CD4-positive, alpha-beta T cell treated with Interleukin-4 for 4 hours (primary cell): ENCODE results near the gene ASTL.
"Not testable (repeated sequence)": the region's sequence is repeated elsewhere in the genome, so short reads cannot be mapped to it uniquely, and the experiment has no call there.

Experiments used
- DNase-seq: peaks from one replicate; pipeline ENCODE4 v3.0.0-alpha.2; 2020

ASTL gene

DNA sequence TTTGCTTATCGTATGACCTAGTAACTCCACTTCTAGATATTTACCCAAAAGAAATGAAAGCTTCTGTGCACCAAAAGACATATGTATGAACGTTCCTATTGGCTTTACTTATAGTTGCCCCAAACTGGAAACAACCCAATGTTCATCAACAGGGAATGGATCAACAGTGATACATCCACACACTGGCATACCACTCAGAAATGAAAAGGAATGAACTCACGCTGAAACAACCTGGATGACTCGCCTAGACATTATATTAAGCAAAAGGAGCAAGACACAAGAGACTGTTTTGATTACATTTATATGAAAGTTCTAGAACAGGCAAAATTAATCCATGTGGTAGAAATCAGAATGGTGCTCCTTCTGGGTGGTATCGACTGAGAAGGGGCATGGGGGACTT is 40.9 kb downstream of the ASTL start:
- no peak for DNase-seq

DNA sequence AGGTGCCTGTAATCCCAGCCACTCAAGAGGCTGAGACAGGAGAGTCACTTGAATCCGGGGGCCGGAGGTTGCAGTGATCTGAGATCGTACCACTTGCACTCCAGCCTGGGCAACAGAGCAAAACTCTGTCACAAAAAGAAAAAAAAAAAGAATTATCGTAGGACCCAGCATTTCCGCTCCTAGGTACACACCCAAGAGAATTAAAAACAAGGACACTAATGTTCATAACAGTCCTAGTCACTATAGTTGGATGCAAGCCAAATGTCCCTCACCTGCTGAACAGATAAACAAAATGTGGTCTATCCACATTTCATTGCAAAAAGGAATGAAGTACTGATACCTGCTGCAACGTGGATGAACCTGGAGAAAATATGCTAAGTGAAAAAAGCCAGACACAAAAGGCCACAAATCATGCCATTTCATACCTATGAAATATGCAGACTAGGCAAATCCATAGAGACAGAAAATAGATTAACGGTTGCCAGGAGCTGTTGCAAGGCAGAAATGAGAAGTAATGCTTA is 43.1 kb downstream of the ASTL start:
- no peak for DNase-seq

DNA sequence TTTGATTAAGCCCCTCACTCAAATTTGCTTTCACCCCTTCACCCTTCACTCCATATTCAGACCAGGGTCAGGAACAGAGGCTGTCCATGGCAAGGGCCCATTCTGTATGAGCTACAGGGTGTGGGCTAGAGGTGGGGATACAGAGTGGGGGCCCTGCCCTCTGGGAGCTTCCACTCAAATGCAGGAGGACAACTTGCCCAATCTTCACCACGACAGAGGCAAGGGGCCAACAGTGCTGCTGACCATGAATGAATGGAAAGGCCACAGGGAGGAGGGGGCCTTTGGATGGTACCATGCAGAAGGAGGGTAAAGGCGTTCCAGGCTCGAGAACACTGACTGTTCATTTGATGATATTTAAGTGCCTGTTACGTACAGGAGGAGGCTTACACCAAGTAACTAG is 44.8 kb downstream of the ASTL start:
- no peak for DNase-seq

DNA sequence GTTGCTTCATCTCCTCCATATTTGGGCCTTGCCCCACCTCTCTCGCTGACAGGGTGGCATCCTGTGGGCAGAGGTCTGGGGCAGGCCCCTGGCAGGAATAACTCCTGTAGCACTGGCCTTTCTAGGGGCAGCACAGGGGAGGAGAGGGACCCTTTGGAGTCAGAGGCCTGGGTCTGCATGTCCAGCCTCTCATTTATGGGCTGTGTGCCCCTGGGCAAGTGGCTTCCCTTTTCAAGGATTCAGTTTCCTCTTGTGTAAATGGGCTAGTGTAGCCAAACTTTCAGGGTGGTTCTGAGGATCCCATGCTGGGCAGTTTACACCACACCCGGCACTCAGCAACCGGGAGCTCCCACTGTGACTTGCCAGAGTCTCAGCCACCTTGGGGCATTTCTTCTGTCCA is 45.4 kb downstream of the ASTL start:
- no peak for DNase-seq

DNA sequence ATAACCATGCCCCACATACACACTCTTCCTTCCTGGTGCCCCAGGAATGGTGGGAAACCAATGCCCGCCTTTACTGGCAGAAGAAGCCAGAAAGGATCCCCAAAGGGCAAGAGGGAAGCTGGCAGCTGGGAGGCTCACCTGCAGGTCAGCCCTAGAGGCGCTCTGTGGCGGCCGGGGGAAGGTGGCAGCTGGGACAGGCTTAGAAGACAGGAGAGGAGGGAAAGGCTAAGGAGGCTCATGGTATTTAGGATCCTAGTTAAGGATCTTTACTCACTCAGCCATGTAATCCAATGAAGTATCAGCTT is 45.8 kb downstream of the ASTL start:
- DNase-seq: no peak

DNA sequence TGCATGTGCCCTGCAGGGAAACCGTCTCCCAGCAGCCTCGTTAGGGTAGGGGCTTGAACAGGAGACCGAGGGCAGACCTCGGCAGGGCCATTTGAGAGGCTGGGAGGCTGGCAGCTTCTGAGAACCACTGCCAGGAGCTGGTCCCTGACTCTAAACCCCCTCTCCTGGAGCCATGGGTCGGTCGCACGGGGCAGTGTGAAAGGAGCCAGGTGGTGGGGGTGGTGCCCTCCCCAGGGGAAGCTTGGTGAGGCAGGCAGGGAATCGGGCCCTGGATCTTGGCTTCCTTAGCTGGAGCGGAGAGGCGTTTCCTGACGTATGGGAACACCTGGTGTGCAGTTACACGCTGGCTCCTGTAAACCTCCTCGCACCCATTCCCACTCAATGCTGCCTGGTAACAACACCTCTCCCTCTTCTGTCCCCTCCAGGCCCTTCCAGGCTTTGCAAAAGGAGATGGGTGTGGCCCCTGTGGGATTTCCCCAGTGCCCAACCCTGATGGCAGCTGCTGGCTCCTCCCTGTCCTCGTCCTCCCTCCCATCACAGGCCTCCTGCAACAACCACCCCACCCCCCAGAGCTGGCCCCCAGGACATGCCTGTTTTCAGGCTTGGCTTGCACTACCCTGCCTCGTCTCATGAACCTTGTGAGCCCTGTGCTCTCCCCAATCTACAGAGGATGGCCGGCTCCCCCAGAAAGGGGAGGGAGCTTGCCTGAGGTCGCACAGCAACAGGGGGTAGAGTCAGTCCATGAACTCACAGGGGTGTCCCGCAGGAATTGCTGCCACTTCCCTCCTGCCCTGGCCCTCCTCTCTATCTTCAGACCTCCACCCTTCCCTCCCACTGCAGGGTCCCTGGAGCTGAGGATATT is 46.4 kb downstream of the ASTL start:
- DNase-seq: no peak

DNA sequence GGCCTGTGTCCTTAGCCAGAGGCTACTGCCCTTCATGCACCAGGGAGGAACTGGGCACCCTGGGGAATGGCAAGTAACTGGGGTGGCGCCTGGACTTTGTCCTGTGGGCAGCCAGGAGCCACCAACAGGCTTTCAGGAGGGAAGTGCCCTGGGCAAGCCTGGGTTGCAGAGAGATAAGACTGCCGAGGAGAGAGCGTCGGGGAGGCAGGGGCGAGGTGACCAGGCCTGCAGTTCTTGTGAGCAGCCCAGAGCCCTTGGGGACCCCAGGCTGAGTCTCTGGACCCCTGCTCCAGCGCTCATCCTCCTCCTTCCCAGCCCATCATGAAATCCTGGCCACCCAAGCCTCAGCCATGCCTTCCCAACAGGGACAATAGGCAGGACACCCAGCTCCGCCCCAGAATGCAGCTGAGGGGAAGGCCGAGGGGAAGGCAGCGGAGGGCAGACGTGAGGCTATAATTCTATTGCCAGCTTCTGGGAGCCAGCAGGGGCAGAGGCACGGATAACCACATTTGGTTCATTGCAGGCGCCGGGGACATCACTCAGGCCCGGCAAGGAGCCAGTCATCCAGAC is 47.1 kb downstream of the ASTL start:
- DNase-seq: no peak

DNA sequence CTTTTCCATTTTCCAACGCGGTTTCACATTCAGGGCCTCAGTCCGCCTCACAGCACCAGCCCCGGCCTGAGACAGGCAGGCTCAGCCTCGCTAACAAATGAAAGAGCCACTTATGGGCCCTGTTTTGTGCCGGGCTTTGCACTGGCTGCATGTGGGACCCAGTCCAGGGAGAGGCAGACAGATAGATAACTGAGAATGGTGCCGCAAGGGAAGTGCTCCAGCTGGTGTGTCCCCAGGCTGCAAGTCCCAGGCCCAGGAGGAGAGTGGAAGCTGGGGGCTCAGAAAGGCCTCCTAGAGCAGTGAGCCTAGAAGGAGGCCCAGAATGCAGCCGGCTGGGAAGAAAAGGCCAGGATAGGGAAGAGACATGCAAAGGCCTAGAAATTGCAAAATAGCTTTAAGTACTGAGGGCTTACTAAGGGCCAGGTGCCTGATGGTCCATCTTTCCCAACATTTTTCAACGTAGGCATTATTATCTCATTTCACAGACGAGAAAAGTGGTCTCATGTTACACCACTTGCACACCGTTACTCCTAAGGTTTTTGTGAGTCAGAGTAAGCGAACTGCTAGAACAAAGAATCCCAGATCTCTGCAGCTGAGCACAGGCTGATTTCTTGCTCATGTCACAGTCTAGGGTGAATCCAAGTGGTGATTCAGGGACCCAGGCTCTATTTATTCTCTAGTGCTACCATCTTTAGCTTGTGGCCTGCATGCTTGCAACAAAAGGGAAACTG is 47.9 kb downstream of the ASTL start:
- no peak for DNase-seq

DNA sequence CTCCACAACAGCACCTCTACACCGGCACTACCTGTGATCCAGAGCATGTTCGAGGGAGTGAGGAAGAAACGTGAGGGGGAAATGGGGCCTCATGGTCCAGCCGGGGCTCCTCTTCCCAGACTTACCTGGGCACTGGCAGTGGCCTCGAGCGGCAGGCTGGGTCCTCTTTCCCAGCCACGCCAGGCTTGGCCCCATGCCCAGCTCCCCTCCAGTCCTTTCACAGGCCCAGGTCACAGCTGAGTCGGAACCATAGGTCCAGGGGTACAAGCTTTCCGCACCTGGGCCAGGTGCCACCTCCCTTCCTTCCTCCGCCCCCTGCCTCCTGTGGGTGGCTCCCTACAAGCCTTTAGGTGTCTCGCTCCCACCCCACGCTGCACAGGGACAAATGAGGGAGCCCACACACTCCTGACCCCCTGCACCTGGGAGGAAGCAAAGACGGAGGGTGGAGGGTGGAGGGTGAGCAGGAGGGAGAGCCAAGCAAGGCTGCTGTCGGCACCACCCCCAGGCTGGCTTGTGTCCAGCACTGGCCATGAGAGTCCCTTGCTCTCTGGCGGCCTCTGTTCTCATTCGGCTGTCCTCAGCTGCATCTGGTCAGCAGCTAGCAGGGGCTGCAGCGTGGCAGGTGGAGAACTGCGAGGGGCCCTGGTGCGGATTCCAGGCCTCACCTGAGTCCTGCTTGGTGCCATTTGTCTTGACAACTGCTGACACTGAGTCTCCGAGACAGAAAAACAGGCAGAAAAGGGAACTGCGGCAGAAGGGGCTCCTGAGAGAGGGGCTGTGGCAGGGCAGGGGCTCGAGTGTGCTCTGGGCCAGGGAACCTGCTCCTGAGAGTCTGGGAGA is 48.7 kb downstream of the ASTL start:
- DNase-seq: no peak

DNA sequence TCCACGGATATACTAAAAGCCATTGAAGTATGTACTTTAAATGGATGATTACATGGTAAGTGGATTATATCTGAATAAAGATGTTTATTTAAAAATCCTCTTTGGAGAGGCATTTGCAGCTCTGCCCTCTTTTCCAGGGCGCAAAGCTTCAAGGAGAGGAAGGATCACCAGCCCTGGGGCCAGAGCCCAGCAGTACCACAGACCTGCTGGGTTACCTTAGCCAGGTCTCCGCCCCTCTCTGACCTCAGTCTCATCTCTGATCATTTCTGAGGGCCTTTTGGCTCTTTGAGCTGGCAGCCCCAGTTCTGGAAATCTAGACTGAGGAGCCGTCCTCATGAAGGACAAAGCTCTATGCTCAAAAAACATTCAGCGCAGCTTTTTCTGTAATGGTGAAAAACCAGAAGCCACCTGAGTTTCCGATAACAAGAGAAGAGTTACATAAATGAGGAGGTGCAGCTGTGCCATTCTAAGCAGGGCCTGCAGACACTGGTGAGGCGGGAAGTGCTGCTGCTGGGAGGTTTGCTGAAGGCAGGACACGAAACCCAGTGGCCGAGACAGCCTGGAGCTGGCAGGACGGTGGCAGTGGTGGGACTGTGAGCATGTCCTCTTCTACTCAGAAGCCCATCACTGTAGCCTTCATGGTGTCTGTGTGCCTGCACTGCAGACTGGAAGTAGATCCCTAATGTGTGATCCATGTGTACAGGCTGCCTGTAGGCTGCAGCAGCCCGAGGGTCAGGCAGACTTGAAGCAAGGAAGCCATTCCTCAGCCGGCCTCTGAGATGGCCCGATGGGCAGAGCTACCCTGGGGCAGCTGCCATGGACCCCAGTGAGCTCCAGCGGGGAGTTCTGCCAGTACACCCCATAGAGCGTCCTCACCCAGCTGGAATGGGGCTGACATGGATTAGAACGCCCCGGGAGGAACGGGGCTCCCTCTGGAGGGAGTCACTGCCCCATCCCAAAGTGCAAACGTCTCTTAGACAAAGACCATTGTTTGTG is 49.7 kb downstream of the ASTL start:
- DNase-seq: no peak

DNA sequence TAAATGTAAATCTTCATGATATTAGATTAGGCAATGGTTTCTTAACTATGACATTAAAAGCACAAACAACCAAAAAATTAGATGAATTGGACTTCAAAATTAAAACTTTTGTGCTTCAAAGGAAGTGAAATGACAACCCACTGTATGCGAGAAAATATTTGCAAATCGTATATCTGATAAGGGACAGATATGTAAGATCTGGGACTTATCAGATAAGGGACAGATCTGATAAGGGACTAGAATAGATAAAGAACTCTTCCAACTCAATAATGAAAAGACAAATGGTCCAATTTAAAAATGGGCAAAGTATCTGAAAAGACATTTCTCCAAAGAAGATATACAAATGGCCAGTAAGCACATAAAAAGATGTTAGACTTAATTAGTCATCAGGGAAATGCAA is 51.2 kb downstream of the ASTL start:
- DNase-seq: no peak

DNA sequence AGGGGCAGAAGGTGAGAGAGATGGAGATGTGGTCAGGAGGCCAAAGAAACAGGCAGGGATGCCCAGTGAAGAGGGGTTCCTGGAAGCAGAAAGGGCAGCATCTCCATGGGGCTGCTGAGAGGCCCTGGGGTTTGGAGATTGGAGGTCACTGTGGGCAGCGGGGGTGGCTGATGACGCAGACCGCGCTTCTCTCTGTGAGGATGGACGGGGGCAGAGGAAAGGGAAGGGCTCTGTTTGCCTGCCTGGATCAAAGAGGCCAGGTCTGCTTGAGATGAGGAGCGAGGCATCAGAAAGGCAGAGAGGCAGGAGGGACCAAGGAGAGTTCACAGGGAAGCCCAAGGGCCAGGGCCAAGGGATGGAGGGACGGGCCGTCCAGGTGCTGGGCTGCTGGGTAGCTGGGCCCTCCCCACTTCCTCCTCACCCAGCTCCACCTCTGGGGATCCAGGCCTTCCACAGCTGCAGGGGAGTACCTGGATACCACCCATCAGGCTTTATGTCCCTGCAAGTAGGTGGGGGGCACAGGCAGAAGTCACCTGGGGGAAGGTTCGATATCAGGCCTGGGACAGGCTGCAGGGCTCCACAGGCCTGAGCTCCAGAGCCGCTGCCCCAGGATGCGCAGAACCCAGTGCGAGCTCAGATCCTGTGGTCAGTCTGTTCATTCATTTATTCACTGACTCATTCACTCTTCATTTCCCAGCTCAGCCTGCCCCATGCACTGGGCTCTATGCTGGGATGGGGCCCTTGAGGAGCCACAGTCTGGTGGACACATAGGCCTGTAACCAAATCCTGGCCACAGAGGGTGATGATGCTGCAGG is 52.6 kb downstream of the ASTL start:
- no peak for DNase-seq

DNA sequence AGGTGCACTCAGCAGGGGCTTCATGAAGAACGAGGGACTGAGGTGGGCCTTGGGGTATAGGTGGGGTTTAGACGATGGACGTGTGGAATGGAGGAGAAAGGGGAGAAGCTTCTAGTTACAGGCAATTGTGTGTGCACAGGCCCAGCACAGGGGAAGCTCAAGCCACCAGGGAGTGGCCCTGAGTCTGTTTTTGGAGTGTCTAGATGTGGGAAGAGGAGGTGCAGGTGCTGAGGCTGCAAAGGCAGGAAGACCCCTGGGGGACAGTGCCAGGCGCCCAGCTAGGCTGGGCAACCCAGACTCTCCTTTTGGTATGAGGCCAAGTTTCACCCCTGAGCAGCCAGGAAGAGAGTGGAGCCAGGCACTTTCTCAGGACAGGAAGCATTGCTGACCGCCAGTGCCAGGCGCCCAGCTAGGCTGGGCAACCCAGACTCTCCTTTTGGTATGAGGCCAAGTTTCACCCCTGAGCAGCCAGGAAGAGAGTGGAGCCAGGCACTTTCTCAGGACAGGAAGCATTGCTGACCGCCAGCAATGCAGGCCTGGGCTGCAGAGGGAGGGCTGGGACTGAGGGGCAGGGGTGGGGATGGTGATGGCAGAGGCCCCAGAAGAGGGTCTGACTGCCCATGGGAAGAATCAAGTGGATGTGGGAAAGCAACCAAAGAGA is 53.3 kb downstream of the ASTL start:
- not testable (repeated sequence) for DNase-seq

DNA sequence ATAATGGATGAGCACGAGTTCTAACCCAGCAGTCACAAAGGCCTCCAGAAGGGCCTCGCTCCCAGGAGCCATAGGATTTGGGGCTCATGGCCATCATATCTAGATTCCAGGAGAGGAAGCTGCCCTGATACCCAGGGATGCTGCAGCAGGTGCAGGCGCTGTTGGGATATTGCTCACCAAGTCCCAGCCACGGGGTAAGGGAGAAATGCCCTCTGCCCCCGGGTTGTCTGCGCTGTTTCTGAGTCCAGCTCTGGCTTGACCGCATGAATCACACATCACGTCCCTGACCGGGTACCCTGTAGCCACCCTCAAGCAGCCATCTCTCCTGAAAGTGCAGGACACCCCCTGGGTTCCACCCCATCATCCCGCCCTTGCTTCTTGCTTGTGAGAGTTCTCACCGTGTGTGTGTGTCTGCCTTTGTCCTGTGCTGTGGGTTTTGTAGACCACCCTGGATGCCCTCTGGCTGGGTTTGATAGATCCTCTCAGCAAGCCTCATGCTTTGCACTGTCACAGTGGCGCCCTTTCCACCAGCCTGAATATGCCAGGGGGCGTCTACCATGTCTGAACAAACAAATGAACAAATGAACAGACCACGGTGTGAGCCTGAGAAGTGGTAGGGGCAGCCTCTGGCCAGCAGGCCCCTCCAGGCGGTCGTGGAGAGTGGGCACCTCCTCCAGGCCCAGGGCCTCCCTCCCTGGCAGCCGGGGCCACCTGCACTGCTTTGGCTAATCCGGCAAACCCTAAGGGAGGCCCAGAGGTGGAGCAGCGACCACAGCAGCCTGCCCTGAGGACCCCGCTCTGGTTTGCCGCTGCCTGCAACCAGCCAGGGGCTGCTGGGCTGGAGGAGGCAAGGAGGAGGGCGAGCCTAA is 54.1 kb downstream of the ASTL start:
- DNase-seq: no peak

DNA sequence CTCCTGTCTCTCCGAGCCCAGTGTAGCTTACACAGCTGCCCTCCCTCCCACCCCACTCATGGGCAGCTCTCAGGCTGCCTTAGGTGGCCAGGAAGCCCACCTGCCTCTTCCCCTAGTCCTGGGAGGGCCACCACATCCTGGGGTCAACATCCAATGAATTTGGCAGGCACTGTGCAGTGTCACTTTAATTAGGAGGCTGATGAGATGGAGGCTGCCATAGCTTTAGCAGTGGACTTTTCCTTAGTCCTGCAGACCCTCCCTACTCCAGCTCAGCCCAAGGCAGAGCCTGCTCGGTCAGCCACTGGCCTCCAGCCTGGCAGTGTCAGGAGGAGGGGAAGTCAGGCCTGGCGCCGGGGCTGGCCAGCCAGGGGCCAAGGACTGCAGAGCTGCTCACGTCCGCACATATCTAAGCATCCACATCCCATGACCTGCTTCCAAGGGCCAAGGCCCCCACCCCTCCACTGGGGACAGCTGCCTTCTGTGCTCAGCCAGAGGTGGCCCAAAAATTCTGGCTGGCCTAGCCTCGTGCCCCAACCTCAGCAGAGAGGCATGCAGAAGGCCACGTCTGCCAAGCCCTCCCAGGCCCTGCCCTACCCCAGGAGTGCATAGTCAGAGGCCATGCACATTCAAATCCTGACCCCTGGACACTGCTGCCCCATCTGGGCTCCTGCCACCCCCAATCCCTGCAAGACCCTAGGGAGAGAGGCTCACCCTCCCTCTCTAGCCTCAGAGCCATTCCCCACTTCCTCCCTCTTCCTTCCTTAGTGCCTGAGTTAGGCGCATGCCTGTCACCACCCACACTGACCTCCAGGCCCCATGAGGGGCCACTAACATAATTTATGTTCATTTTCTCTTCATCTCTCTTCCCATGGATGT is 55.0 kb downstream of the ASTL start:
- DNase-seq: no peak

DNA sequence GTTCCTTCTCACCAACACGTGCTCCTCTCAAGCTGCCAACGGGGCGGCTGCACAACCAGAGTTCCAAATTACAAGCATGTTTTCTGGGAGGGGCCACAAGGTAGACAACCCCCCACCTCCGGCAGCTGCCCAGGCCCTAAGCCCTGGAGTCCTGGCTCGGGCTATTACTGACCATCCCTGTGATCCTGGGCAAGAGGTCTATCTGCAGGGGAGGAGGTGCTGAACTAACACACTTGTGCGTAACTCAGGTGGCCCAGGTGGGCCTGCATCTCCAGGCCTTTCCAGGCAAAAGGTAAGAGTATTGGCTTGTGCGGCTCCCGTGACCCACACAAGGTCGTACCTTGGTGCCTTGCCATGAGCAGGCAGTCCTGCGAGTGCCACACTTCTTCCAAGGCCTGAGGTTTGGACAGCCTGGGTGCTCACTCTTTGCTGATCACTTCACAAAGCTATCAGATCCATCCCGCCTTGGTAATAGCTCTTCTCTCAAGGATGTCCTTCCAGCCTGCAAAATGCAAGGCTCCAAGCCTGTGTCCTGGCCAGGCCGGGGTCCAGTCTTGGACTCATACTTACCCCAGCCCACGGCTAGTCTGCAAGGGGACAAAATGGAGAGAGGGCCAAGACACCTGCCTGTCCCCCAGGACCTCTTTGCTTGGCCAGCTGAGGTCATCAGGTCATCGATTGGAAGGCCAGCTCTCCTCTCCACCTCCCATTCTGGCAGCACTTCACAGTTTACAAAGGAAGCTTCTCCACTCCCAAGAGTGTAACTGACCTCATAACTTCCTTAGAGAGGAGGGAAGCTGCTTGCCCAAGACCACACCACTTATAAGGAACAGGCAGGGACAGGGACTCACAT is 55.9 kb downstream of the ASTL start:
- DNase-seq: no peak

DNA sequence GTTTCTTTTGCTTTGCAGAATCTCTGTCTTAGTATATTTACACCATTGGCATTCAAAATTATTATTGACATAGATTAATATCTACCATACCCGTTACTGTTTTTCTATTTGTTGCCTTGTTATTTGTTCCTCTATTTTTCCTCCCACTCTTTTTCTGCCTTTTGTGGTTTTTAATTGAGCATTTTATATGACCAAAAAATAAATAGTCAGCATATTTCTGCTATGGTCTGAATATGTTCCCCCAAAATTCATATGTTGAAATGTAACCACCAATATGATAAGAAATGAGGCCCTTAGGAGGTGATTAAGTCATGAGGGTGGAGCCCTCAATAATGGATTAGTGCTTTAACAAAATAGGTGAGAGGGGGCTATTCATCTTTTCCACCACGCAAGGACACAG is 57.3 kb downstream of the ASTL start:
- no peak for DNase-seq
